ENCODE measurements around the gene EYA4.

The EYA4 gene

GRCh38 chr6:133291671-133292070 is 50.5 kb downstream of the EYA4 start:
- H3K4me3 Mint-ChIP-seq, result no peak overlapping the region
- H3K4me1 Mint-ChIP-seq (ENCODE audit: low read depth), result no peaks in the 10 kb centered on the region
- H3K9me3 Mint-ChIP-seq, result no peaks in the 10 kb centered on the region
- no peaks in the 10 kb centered on the region for H3K36me3 Mint-ChIP-seq (ENCODE audit: low read depth)
- H3K27me3 Mint-ChIP-seq, result no peaks in the 10 kb centered on the region
- no peak overlapping the region for H3K27ac Mint-ChIP-seq
- DNase-seq, result no peak

- DNase-seq, result no peak
- H3K27me3 Mint-ChIP-seq, result no peaks in the 10 kb centered on the region
- H3K9me3 Mint-ChIP-seq, result no peaks in the 10 kb centered on the region
- no peak overlapping the region for H3K27ac Mint-ChIP-seq
- H3K36me3 Mint-ChIP-seq (ENCODE audit: low read depth), result no peaks in the 10 kb centered on the region
- no peak overlapping the region for H3K4me3 Mint-ChIP-seq
- no peaks in the 10 kb centered on the region for H3K4me1 Mint-ChIP-seq (ENCODE audit: low read depth)
Observed at GRCh38 chr6:133297657-133298056, 56.5 kb downstream of the EYA4 start.

DNA sequence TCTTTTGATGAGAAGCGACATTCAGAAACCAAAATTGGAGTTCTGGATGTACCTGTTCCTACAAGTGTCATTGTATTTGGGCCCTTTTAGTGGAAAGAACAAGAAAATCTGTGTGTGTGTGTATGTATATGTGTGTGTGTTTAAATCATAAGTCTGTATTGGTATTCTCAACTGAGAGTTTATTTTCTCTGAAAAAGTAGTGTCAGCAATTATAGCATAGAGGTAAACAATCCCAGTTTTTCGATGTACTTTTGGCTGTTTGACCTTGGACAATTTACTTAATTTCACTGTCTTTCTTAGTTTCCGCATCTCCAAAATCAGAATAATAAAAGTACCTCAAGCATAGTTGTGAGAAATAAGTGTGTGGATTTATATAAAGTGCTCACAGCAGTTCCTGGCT is 57.2 kb downstream of the EYA4 start:
- no peaks in the 10 kb centered on the region for H3K36me3 Mint-ChIP-seq (ENCODE audit: low read depth)

DNA sequence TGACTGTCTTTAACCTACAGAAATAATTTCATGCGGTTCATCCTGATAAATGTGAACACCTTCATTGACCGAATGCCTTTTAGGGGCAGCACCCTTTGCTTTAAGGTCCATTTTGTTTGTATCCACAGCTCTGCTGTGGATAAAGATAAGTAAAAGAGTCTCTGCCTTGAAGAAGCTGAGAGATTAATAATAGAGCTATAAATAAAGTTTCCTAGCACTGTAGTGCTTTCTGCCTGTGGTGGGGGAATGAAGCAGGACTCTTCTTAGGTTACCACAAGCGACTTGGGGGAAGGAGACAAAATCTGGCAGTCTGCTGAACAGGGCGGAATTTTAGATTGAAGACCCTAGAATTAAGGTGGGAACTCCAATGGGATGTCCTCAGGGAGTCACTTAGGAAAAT is 57.6 kb downstream of the EYA4 start:
- Mint-ChIP-seq H3K27me3 (no peaks in the 10 kb centered on the region), H3K4me1 (ENCODE audit: low read depth) (no peaks in the 10 kb centered on the region), H3K4me3 (no peak overlapping the region), H3K36me3 (ENCODE audit: low read depth) (no peaks in the 10 kb centered on the region), H3K9me3 (no peaks in the 10 kb centered on the region), H3K27ac (no peak overlapping the region)
- DNase-seq, result no peak

More for the DNA sequence above, 57.2 kb downstream of the EYA4 start:
- Mint-ChIP-seq H3K9me3 (no peaks in the 10 kb centered on the region), H3K4me3 (no peak overlapping the region), H3K27me3 (no peaks in the 10 kb centered on the region), H3K4me1 (ENCODE audit: low read depth) (no peaks in the 10 kb centered on the region), H3K27ac (no peak overlapping the region)
- no peak for DNase-seq

DNA sequence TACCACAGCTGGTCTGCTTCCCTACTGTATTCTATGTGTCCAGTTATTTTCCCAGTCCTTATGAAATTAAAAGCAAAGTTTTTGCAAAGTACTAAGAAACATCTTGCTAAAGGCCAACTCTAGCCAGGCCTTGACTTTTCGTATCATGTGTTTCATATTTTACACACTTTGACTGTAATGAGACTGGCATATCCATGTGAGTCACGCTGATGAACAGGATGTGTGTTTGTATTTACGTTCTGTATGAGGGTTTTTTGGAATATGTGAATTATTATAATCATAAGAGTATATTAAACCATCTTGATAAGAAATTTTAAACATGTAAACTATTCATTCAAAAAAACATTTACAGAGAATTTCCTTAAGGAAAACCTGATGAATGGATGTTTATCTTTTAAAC is 59.7 kb downstream of the EYA4 start:
- Mint-ChIP-seq H3K27me3 (no peaks in the 10 kb centered on the region), H3K4me1 (ENCODE audit: low read depth) (no peaks in the 10 kb centered on the region), H3K4me3 (no peak overlapping the region), H3K36me3 (ENCODE audit: low read depth) (no peaks in the 10 kb centered on the region), H3K9me3 (no peaks in the 10 kb centered on the region), H3K27ac (no peak overlapping the region)
- no peak for DNase-seq

DNA sequence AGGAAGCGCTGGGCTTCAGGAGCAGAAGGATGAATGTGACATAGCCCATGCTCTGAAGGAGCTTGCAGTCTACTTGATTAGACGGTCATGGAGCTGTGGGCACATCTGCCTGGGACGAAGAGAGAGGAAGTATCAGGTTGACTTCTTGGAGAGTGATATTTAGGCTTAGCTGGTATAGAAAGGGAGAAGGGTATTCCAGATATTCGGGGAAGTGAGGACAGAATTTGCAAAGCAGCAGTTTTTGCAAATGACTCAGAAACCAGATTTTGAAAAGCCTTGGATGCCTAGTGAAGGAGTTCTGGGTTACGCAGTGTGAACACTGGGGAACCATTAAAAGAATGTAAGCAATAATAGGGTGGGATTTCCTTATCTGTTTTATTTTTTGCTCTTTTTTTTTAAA is 60.7 kb downstream of the EYA4 start:
- H3K27ac Mint-ChIP-seq, result no peak overlapping the region
- H3K4me1 Mint-ChIP-seq (ENCODE audit: low read depth), result no peaks in the 10 kb centered on the region
- no peak for DNase-seq
- no peaks in the 10 kb centered on the region for H3K9me3 Mint-ChIP-seq
- no peaks in the 10 kb centered on the region for H3K27me3 Mint-ChIP-seq
- no peak overlapping the region for H3K4me3 Mint-ChIP-seq
- H3K36me3 Mint-ChIP-seq (ENCODE audit: low read depth), result no peaks in the 10 kb centered on the region

DNA sequence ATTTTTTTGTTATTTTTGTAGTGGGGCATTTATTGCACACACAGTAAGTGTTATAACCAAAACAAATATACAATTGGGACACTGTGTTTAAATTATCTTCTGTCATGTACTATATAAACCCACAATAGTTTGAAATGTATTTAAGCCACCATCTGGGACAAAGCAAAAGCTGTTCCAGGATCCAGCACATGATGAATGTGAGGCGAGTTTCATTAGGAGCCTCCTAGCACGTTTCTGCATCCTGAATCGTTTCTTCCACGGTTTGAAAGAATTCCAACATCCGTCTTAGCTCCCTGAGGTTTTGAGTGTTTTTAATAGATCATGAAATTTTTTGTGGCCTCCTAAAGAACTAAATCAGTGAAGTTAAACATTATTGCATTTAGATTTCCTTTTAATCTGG is 65.8 kb downstream of the EYA4 start:
- H3K36me3 Mint-ChIP-seq (ENCODE audit: low read depth), result no peaks in the 10 kb centered on the region
- no peak for DNase-seq

DNA sequence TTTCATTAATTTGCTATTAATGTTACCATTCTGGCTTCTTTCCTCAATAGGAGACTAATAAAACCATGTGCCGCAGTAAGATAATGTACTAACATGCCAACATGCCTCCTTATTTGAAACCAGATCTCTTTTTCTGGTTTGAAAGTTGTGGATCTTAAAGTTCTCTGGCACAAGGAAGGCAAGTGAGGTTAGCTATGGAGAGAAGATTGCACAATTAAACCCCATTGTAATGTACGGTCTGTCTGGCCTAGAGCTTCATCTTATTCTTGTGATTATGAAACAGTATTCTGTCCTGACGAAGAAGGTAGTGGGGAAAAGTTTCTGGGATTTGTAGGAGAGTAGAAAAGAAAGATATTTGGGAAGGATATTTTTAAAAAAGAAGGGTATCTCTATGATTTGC is 68.4 kb downstream of the EYA4 start:
- Mint-ChIP-seq H3K4me3 (no peak overlapping the region), H3K4me1 (ENCODE audit: low read depth) (no peaks in the 10 kb centered on the region), H3K9me3 (no peaks in the 10 kb centered on the region), H3K36me3 (ENCODE audit: low read depth) (no peaks in the 10 kb centered on the region), H3K27me3 (no peaks in the 10 kb centered on the region), H3K27ac (no peak overlapping the region)
- DNase-seq, result no peak

More for the DNA sequence above, 65.8 kb downstream of the EYA4 start:
- H3K27me3 Mint-ChIP-seq, result no peaks in the 10 kb centered on the region
- no peaks in the 10 kb centered on the region for H3K9me3 Mint-ChIP-seq
- H3K27ac Mint-ChIP-seq, result no peak overlapping the region
- H3K4me3 Mint-ChIP-seq, result no peak overlapping the region
- H3K4me1 Mint-ChIP-seq (ENCODE audit: low read depth), result no peaks in the 10 kb centered on the region

DNA sequence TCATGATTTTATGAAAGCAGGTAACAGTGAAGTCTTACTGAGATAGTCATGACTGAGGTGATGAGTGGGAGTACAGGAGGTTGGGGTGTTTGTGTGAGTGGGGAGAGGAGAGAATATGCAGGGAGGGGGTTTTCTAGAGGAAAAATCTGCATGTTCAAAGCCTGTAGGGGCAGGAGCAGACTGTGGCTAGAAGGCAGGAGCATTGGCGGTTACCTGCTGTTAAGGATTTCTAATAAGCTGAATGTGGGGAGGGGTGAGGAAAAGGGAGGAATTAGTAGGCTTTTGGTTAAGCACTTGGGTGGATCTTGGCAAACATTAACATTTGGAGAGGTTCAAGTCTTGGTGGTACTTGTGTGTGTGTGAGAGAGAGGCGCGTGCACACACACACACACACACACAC is 70.8 kb downstream of the EYA4 start:
- H3K27me3 Mint-ChIP-seq, result peaks cover 2% of the 10 kb centered on the region
- no peaks in the 10 kb centered on the region for H3K36me3 Mint-ChIP-seq (ENCODE audit: low read depth)
- H3K4me1 Mint-ChIP-seq (ENCODE audit: low read depth), result no peaks in the 10 kb centered on the region
- H3K4me3 Mint-ChIP-seq, result no peak overlapping the region
- H3K27ac Mint-ChIP-seq, result no peak overlapping the region
- DNase-seq, result no peak
- no peaks in the 10 kb centered on the region for H3K9me3 Mint-ChIP-seq

DNA sequence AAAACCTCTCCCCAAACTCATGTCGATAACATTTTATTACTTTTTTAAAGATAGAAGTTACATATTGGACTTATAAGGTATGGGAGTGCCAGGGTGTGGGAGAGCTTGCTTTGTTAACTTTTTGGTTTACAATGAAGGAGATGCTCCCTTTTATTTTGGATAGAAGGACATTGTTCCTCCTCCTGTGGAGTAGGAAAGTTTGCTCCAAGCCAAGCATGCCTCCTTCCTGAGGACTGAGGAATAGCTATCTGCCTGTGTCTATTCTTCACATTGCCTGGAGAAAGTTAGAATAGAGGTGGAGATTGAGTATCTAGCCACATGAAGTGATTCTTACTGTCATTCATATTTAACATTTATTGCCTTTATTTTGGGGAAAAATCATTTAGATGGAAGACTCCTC is 71.9 kb downstream of the EYA4 start:
- H3K27me3 Mint-ChIP-seq, result peaks cover 2% of the 10 kb centered on the region
- no peak overlapping the region for H3K27ac Mint-ChIP-seq
- H3K9me3 Mint-ChIP-seq, result no peaks in the 10 kb centered on the region
- no peaks in the 10 kb centered on the region for H3K4me1 Mint-ChIP-seq (ENCODE audit: low read depth)
- H3K36me3 Mint-ChIP-seq (ENCODE audit: low read depth), result no peaks in the 10 kb centered on the region
- no peak overlapping the region for H3K4me3 Mint-ChIP-seq
- DNase-seq, result no peak

DNA sequence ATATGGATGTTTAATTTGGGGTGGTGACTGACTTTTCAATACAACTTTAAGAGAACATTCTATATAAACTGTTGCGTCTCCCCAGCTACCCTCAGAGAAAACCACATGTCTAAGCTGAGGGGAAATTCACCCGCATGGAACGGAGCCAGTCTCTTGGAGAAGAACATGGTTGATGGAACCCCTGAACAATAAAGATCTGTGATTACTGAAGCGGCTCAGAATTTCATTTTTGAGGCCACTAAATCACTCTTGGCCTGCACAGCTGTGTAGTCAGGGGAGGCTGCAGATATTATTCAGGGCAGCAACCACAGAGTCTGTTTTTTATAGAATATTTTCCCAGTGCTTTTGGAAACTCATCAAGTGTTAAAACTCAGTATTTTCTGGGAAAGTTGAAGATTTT is 73.8 kb downstream of the EYA4 start:
- no peak overlapping the region for H3K4me3 Mint-ChIP-seq
- H3K36me3 Mint-ChIP-seq (ENCODE audit: low read depth), result no peaks in the 10 kb centered on the region
- peaks cover 2% of the 10 kb centered on the region for H3K27me3 Mint-ChIP-seq
- DNase-seq, result no peak
- H3K9me3 Mint-ChIP-seq, result no peaks in the 10 kb centered on the region
- H3K27ac Mint-ChIP-seq, result no peak overlapping the region
- H3K4me1 Mint-ChIP-seq (ENCODE audit: low read depth), result no peaks in the 10 kb centered on the region

GRCh38 chr6:133315811-133316210 is 74.7 kb downstream of the EYA4 start:
- H3K27me3 Mint-ChIP-seq, result peaks cover 2% of the 10 kb centered on the region
- H3K4me1 Mint-ChIP-seq (ENCODE audit: low read depth), result no peaks in the 10 kb centered on the region
- no peak overlapping the region for H3K4me3 Mint-ChIP-seq
- H3K27ac Mint-ChIP-seq, result no peak overlapping the region
- DNase-seq, result no peak
- no peaks in the 10 kb centered on the region for H3K9me3 Mint-ChIP-seq
- H3K36me3 Mint-ChIP-seq (ENCODE audit: low read depth), result no peaks in the 10 kb centered on the region

GRCh38 chr6:133317704-133318103 is 76.5 kb downstream of the EYA4 start:
- Mint-ChIP-seq H3K4me3 (no peak overlapping the region), H3K36me3 (ENCODE audit: low read depth) (no peaks in the 10 kb centered on the region), H3K27me3 (peaks cover 2% of the 10 kb centered on the region), H3K27ac (no peak overlapping the region), H3K9me3 (no peaks in the 10 kb centered on the region), H3K4me1 (ENCODE audit: low read depth) (no peaks in the 10 kb centered on the region)
- no peak for DNase-seq

DNA sequence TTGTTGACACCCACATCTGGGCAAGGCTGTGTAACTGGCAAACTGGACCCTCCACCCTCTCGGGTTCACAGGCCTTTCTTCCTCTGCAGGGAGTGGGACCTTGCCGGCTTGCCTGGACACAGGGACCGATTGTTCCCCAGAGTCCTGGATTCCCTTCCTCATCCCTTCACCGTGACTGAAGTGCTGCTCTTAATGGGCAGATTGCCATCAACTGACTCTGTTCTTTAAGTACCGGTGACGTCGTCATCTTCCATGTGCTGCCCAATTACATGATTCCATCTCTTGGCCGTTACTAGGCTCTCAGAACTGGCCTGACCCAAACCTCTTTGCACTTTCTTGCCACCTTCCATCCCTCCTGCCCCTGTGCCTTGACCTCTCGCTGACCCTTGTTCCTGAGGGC is 85.4 kb downstream of the EYA4 start:
- DNase-seq, result no peak
- Mint-ChIP-seq H3K4me1 (ENCODE audit: low read depth) (no peaks in the 10 kb centered on the region), H3K9me3 (no peaks in the 10 kb centered on the region), H3K36me3 (ENCODE audit: low read depth) (no peaks in the 10 kb centered on the region), H3K27ac (no peak overlapping the region), H3K27me3 (no peaks in the 10 kb centered on the region), H3K4me3 (no peak overlapping the region)

DNA sequence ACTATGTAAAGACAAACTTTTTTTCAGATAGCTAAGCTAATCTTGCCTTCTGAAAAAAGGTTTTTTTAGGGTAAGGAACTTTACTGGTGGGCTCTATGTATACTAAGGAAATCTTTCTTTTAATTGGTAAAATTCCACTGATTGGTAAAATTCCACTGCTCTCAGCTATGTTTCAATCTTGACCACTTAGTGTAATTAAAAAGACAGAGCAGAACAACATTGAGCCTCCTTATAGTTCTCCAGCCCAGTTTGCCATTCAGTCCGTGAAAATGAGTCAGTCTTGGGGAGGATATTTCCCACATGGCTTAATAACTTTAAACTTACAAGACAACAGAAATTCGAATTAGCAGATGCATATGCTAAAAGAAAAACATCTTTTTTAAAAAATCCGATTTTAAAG is 92.7 kb downstream of the EYA4 start:
- Mint-ChIP-seq H3K36me3 (ENCODE audit: low read depth) (no peaks in the 10 kb centered on the region), H3K9me3 (no peaks in the 10 kb centered on the region), H3K27me3 (no peaks in the 10 kb centered on the region), H3K4me3 (no peak overlapping the region), H3K4me1 (ENCODE audit: low read depth) (no peaks in the 10 kb centered on the region), H3K27ac (no peak overlapping the region)
- DNase-seq, result no peak

- no peaks in the 10 kb centered on the region for H3K4me1 Mint-ChIP-seq (ENCODE audit: low read depth)
- H3K4me3 Mint-ChIP-seq, result no peak overlapping the region
- H3K27ac Mint-ChIP-seq, result no peak overlapping the region
- H3K27me3 Mint-ChIP-seq, result no peaks in the 10 kb centered on the region
- no peaks in the 10 kb centered on the region for H3K36me3 Mint-ChIP-seq (ENCODE audit: low read depth)
- H3K9me3 Mint-ChIP-seq, result no peaks in the 10 kb centered on the region
- no peak for DNase-seq
Observed at GRCh38 chr6:133337308-133337707, 96.2 kb downstream of the EYA4 start.

All from activated T-cell treated with anti-CD3 and anti-CD28 coated beads, Interleukin-2, amount 50 U/mL, for 24 hours (primary cell).